GM06990 (cell line): ENCODE results near the gene CISH.

Source experiments
- DNase-seq: peaks from one replicate; pipeline ENCODE4 v3.0.0-alpha.2; 2011; ENCODE audit not compliant: insufficient read length; ENCODE audit errors: extremely low read depth
- H3K27me3 ChIP-seq: replicated peaks from 2 replicates; pipeline ENCODE4 v1.6.0; 2011; ENCODE audit warnings: low read length; ENCODE audit not compliant: control insufficient read depth, insufficient read depth
- H3K36me3 ChIP-seq: 2 replicates; pipeline ENCODE4 v1.5.1; 2011; ENCODE audit warnings: low read length; ENCODE audit not compliant: control insufficient read depth, insufficient read depth
- H3K4me3 ChIP-seq: replicated peaks from 2 replicates; pipeline ENCODE4 v1.5.1; 2011; ENCODE audit warnings: low read depth, mild to moderate bottlenecking, control low read depth, low read length
- TF ChIP-seq, protein P1 (sequence below): IDR thresholded peaks from 2 replicates; pipeline ENCODE4 v1.5.1; 2011; ENCODE audit warnings: low read length, control low read depth, mild to moderate bottlenecking, inconsistent platforms; ENCODE audit not compliant: insufficient read depth, poor library complexity, severe bottlenecking

CISH gene

DNA sequence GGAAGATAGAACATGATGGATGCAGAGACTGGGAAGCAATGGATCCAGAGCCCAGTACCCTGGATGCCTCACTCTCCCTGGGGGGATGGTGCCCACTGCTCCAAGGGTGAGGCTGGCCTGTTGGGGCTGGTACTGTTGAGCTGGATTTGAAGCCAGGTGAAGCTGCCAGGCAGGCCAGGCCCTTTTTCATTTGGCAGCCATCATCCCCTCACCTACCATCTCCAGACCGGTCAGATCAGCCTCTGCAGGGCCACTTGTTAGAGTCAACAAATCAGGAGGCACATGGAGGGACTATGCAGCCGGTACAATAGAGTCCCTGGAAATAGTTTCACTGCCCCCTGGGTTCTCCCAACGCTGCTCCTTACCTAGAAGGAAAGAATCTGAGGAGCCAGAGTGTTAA is 11.3 kb upstream of the CISH start:
- Histone ChIP-seq H3K27me3 (no peaks in the 10 kb centered on the region), H3K36me3 (no peaks in the 10 kb centered on the region), H3K4me3 (no peak overlapping the region)
- DNase-seq: no peak
- TF ChIP-seq, protein P1, sequence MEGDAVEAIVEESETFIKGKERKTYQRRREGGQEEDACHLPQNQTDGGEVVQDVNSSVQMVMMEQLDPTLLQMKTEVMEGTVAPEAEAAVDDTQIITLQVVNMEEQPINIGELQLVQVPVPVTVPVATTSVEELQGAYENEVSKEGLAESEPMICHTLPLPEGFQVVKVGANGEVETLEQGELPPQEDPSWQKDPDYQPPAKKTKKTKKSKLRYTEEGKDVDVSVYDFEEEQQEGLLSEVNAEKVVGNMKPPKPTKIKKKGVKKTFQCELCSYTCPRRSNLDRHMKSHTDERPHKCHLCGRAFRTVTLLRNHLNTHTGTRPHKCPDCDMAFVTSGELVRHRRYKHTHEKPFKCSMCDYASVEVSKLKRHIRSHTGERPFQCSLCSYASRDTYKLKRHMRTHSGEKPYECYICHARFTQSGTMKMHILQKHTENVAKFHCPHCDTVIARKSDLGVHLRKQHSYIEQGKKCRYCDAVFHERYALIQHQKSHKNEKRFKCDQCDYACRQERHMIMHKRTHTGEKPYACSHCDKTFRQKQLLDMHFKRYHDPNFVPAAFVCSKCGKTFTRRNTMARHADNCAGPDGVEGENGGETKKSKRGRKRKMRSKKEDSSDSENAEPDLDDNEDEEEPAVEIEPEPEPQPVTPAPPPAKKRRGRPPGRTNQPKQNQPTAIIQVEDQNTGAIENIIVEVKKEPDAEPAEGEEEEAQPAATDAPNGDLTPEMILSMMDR: no peak

- H3K27me3 ChIP-seq: no peaks in the 10 kb centered on the region
- DNase-seq: no peak
- no peaks in the 10 kb centered on the region for H3K36me3 ChIP-seq
- no peak overlapping the region for H3K4me3 ChIP-seq
- TF ChIP-seq, protein P1: no peak
Measured at GRCh38 chr3:50620820-50621219, 9.2 kb upstream of the CISH start.

GRCh38 chr3:50620420-50620819 is 8.8 kb upstream of the CISH start:
- no peak for DNase-seq
- no peaks in the 10 kb centered on the region for H3K27me3 ChIP-seq
- no peaks in the 10 kb centered on the region for H3K36me3 ChIP-seq
- H3K4me3 ChIP-seq: no peak overlapping the region
- TF ChIP-seq, protein P1: no peak

DNA sequence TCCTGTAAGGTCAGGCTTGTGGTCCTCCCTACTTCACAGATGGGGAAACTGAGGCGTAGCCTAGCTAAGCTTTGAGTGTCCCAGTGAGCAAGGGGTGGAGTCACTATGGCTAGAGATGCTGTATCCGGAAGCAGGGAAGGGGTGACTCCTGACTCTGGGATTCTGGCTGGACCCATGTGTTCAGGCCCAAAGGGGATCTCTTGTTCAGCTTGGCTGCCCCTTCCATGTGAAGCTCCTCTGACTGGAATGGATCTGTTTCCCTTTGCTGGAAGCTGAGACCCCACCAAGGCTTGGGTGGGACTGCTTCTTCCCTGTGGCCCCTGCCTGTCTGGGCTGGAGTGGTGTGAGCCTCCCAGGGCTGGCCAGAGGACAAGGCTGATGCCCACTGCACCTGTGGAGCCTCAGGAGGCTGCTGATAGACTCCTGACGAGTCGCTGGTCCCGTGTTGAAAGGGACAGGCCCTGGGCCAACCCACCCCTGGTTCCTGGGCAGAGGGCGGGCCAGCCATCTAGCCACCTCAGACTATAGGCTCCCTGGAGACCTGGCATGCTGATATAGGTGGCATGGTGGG is 6.4 kb upstream of the CISH start:
- Histone ChIP-seq H3K27me3 (no peaks in the 10 kb centered on the region), H3K4me3 (peak overlapping the region; percentile 74), H3K36me3 (no peaks in the 10 kb centered on the region)
- DNase-seq: no peak
- TF ChIP-seq, protein P1: no peak

- no peaks in the 10 kb centered on the region for H3K36me3 ChIP-seq
- no peaks in the 10 kb centered on the region for H3K27me3 ChIP-seq
- TF ChIP-seq, protein P1: peak; percentile 2
- H3K4me3 ChIP-seq: peak within 1 kb of the TSS; percentile 74
- no peak for DNase-seq
Measured at GRCh38 chr3:50617096-50617791, 5.7 kb upstream of the CISH start, which contains the start of gene MAPKAPK3. TSS of gene MAPKAPK3 (plus strand) at chr3:50617151. CDS start at chr3:50617566, 415 bp downstream.
